GM19043 (cell line): Measurements from ENCODE around the gene IMPA2.
A peak's percentile ranks its signal among the peaks of the same experiment; 100 is the strongest.

Experiments used
- ATAC-seq: cut with Tn5 transposase; IDR thresholded peaks from one replicate; pipeline ENCODE4 v1.9.1; 2021; ENCODE audit warnings: low read depth; ENCODE audit not compliant: unreplicated experiment

Gene IMPA2

GRCh38 chr18:11987527-11987926 lies 6.2 kb downstream of the IMPA2 start:
- no peak for ATAC-seq

DNA sequence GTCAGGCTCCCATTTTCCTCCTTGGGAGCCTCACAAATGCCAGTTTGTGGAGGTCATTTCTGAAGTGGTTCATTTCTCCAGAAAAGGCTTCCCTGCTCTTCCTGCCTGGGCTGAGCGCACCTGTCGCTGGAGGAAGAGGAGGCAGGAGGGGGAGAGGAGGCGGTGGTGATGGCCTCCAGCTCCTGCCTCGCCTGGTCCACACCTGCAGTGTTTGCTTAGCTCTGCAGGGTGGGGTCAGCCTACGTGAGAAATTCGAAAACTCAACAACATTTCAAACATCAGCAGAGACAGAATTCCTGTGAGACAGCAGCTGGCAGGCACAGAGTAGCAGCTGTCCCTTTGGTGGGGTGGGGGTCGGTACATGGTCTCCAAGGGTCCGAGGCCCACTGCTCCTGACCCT lies 7.9 kb downstream of the IMPA2 start:
- no peak for ATAC-seq

DNA sequence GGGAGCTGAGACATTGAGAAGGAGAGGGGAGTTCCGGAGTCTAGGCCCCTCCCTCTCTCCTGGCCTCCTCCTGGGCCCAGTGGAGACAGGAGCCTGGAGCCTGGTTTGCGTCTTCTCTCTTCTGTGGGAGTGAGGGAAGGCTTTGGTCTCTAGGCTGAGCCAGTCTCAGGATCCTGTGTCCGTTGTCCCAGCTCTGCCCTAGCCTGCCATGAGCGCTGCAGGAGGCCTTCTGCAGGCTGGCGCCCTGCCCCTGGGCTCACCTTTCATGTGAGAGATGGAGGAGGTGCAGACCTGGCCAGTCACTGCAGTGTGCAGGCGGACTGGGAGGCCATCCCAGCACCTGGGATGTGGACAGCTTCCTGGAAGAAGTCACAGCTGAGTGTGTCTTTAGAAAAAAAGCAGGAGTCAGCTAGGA lies 8.7 kb downstream of the IMPA2 start:
- no peak for ATAC-seq

DNA sequence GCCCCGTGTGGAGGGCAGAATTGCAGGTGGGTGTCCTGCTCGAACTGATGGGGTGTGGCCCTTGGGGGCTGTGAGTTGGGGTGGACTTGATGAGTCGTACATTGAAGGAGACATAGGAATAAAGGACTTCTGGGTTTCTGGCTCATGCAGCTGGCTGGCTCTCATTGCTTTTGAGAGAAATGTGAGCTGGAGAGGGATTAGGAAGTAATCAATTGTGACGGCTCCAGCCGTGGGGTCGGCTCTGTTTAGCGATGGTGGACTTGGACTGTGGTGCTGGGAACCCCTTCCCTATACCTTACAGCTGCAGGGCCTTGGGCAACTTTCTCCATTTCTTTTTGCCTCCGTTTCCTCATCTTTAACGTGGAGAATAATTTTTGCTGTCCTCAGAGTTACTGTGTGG lies 9.2 kb downstream of the IMPA2 start:
- ATAC-seq = no peak

DNA sequence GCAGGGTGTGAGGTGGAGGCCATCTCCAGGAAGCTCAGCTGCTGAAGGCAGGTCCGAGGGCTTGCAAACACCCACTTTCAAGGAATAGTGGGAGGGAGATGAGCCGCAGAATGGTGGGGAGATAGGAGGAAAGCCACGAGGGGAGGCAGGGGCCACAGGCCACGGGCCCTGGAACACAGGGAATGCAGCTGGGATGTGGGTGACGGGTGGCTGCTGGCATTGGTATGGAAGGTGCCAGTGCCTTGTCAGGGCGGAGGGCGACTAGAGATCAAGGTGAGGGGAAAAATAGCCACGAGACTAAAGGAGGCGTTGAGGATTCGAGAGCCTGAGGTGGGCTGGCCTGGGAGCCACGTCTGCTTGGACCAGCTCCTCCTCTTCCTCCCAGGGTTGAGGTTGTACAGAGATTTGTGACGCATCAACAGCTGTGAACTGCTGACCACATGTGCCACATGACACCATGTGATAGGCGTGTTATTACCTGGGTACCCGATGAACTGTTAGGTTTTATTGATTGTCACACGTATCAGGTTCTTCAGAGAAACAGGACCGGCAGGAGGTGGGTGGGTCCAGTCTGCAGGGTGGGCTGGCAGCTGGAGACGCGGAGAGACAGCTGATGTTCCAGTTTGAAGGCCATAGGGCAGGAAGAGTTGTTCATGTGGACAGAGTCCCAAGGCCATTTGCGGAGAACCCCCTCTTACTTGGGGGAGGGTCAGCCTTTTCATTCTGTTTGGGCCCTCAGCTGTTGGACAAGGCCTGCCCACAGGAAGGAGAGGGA lies 9.9 kb downstream of the IMPA2 start:
- no peak for ATAC-seq

DNA sequence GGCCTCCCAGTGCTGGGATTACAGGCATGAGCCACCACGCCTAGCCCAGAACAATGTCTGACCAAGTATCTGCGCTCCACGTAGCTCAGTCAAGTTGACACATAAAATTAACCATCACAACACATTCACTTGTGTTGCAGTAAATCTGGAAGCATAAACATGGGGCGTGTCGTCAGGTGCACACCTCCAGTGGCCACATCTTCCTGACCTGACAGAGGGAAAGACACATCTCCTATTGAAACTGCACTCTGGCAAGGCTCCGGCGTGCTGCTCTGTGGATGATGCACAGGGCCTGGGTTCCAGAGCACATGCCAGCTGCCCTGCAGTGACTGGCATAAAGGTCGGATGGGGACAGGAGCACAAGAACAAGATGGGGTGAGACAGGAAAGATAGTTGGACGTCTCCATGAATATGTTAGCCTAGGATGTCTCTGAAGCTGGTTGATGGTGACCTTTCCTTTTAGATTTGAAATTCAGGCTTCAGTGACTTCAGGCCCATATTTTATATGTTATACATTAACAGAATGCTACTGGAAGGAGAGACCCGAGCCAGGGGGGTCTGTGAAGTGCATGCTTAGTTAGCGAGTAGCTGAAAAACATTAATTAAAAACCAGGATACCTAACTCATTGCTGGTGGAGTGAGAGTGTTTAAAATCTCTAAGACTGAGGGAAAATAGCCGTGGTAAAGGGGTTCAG lies 10.9 kb downstream of the IMPA2 start:
- ATAC-seq = no peak

GRCh38 chr18:11993264-11993916 lies 12.1 kb downstream of the IMPA2 start:
- ATAC-seq = no peak

DNA sequence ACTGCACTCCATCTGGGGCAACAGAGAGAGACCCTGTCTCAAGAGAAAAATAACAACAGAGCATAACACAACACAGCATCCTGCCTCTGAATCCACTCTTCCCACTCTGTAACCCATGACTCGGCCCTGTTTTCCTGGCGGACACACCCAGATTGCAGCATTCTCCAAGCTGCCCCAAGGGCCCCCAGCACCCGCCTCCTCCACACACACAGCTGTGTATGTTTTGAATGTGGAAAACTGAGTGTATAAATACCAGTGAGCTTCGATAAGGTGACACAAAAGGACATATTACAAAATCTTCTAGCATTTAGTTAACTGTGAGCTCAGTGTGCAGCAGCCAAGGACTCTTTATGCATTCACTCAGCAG lies 13.0 kb downstream of the IMPA2 start:
- no peak for ATAC-seq

GRCh38 chr18:11994703-11995444 lies 13.6 kb downstream of the IMPA2 start:
- ATAC-seq = no peak

- ATAC-seq = peak; percentile 84
Measured at GRCh38 chr18:11995445-11996189, 14.3 kb downstream of the IMPA2 start.

- no peak for ATAC-seq
Measured at GRCh38 chr18:11996190-11996754, 15.0 kb downstream of the IMPA2 start.

- no peak for ATAC-seq
Measured at GRCh38 chr18:11996907-11997306, 15.6 kb downstream of the IMPA2 start.

DNA sequence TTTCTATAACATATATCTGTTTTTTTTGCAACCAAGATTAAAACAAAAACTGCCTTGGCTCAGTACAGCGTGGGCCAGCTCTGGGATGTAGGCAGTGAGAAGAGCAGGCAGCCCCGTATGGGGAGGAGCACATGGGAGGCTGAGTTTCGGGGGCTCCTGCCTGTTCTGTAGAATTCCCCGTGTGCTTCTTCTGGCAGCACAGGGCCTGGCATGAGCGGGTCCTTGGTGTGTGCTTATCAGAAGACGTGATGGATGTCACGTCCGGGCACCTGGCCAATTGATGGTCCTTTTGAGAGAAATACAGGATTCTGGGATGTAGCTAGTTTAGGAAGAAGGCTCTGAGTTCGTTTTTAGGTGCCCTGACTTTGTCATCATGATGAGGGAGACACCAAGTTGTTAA lies 16.2 kb downstream of the IMPA2 start:
- ATAC-seq = no peak

- ATAC-seq = no peak
Measured at GRCh38 chr18:11998193-11998592, 16.9 kb downstream of the IMPA2 start.

DNA sequence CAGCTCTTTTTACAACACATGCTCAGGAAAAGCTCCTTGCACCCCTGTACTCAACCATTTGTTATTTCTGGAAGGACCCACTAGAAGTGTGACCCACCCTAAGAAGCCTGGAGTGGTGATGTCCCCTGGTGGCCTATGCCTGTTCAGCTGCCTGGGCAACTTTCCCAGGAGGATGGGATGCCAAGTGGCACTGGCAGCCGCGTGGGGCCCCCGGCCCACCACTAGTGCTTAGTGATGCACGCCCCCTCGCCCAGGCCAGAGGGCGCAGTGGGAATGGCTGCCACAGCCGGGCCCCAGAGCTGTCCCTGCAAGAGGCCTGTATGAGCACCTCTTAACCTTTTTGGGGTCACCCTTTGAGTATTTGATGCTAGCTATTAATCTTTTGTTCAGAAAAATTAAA lies 18.1 kb downstream of the IMPA2 start:
- no peak for ATAC-seq

GRCh38 chr18:12000072-12000659 lies 18.9 kb downstream of the IMPA2 start:
- no peak for ATAC-seq

DNA sequence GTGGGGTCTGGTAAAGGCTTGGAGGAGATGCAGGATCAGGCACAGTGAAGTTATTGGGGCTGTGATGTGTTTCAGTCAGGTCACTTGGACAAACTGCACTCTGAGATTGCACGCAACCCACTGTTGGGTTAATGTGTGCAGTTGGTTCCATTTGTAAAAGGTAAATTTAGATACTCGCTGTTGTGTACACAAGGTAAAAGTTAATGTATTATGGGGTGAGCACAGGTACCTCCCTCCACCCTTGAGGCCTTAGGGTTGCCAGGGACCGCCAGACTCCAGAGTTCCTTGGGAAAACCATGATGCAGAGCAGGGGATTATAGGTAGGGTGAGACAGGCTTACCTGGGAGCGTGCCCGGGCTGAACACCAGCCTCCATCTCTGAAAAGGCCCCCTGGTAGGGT lies 20.1 kb downstream of the IMPA2 start:
- ATAC-seq = no peak

DNA sequence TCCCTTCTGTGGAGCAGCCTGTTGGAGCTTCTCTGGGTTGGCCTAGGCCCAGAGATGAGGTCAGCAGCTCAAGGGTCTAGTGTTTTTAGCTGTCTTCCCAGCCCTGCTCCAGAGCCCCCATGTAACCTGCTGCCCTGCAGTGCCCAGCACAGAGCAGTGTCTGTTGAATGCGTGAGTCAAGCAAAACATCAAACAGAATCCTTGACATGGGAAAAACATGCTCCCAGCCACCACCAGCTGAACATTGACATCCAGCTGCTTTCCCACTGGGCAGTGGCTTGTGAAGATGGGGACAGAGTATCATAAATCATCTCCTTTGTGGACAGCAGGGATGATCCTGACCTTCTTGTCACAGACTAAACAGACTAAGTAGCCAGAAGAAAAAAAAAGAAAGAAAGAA lies 22.6 kb downstream of the IMPA2 start:
- ATAC-seq = no peak

DNA sequence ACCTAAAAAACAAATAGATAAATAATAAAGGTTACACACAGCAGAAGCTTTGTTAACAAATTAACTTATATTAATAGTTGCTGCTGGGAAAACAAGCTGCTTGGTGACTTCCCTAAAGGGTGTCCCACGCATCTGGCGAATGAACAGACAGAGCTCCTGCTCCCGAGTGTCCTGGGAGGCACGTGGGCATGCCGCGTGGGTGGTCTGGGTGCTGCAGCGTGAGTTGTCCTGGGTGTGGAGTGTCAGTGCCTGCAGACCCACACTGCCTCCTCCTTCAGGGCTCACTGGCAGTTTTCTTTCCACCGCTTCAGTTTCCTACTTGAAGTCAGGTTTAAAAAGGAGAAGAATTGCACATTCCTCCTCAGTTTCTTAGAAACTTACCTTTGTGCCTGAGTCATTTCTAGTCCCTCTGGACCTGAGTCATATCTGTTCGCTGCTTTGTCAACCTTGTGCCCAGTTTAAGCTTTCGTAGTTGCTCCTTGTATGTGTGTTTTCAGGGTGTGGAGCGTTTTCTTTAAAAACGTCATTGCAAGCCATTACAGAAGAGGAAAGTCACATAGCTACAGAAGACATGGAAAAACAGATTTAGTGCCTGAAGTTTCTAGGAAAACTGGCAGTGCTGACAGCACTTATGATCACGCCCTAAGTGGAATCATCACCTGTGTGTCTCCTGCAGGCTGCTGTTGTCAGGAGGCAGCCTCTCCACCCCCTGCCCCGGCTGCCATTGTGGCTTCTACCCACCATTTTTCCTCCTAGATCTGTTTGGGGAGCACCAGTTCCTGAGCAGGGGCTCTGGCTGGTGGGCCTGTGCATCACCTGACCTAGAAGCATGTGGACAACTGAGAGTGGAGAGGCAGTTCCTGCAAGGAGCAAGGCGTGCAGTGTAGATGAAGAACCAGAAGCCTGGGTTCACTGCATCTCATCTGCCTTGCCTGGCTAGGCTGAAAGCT lies 24.5 kb downstream of the IMPA2 start:
- peak; percentile 55 for ATAC-seq
